IgD-negative memory B cell (primary cell): ENCODE measurements around the gene PIAS2. TPM values are rescaled to one million over a fixed set of nuclear protein-coding genes. Genes with fewer than 3 reads are reported as not detected.

Experiments
- polyA plus RNA-seq: library from polyadenylated mRNA; unstranded; fragments of 300-500 nt; fragmentation: Illumina TruSeq; gene quantifications from one replicate; pipeline ENCODE4 v1.2.3, GENCODE V29; 2021

The PIAS2 gene
- polyA plus RNA-seq, 1 donor from 2014 or later, result 15.8 TPM

Other genes starting within 250 kb of the PIAS2 start
- not detected for gene ST8SIA5, start 160.5 kb downstream of the PIAS2 start, polyA plus RNA-seq
- 0.59 TPM for gene KATNAL2, start 95 bp upstream of the PIAS2 start, polyA plus RNA-seq
- not detected for gene ELOA2, start 118.1 kb upstream of the PIAS2 start, polyA plus RNA-seq
- gene HDHD2, start 233.0 kb upstream of the PIAS2 start, polyA plus RNA-seq, result 46.7 TPM